Nucleus accumbens (tissue), 56 donors: ENCODE measurements around the gene SHOX.
"Not testable (repeated sequence)": the region's sequence is repeated elsewhere in the genome, so short reads cannot be mapped to it uniquely, and the experiment has no call there.

Experiments
- DNase-seq, 56 donors: peaks; one replicate each; lab custom pipeline; 2025; lab: John Stamatoyannopoulos, UW

The SHOX gene

GRCh38 chrX:621705-622503 lies 8.7 kb upstream of the SHOX start:
- DNase-seq, result no peak

- not testable (repeated sequence) for DNase-seq
These were observed 7.8 kb upstream of the SHOX start for GRCh38 chrX:622802-623201.

GRCh38 chrX:623268-623598 lies 7.4 kb upstream of the SHOX start:
- DNase-seq, result no peak

- DNase-seq, result no peak
These were observed 6.8 kb upstream of the SHOX start for GRCh38 chrX:623599-624315.

GRCh38 chrX:625137-625691 lies 5.4 kb upstream of the SHOX start:
- DNase-seq, result no peak

GRCh38 chrX:626047-626446 lies 4.5 kb upstream of the SHOX start:
- DNase-seq, result not testable (repeated sequence)

- no peak for DNase-seq
These were observed 3.7 kb upstream of the SHOX start for GRCh38 chrX:626745-627509.

- DNase-seq, result no peak
These were observed 3.0 kb upstream of the SHOX start for GRCh38 chrX:627510-627981.

GRCh38 chrX:627995-628394 lies 2.6 kb upstream of the SHOX start:
- no peak for DNase-seq

- no peak for DNase-seq
These were observed 1.2 kb upstream of the SHOX start for GRCh38 chrX:629230-630006.

- DNase-seq, result no peak
These were observed 482 bp upstream of the SHOX start for GRCh38 chrX:630007-630611.

- no peak for DNase-seq
These were observed 1.3 kb downstream of the SHOX start for GRCh38 chrX:631802-632365.

GRCh38 chrX:632366-633042 lies 1.9 kb downstream of the SHOX start:
- DNase-seq, result no peak

GRCh38 chrX:633043-633984 lies 2.7 kb downstream of the SHOX start:
- DNase-seq, result no peak

GRCh38 chrX:633985-634958 lies 3.7 kb downstream of the SHOX start:
- no peak for DNase-seq

- DNase-seq, result no peak
These were observed 5.0 kb downstream of the SHOX start for GRCh38 chrX:635428-636090.
